ENCODE measurements around the gene ARL4D. TPM values are rescaled to one million over a fixed set of nuclear protein-coding genes. Genes with fewer than 3 reads are reported as not detected.
"Not testable (repeated sequence)": the region's sequence is repeated elsewhere in the genome, so short reads cannot be mapped to it uniquely, and the experiment has no call there.

The ARL4D gene
- total RNA-seq, 1 donor, result 1.5 TPM

DNA sequence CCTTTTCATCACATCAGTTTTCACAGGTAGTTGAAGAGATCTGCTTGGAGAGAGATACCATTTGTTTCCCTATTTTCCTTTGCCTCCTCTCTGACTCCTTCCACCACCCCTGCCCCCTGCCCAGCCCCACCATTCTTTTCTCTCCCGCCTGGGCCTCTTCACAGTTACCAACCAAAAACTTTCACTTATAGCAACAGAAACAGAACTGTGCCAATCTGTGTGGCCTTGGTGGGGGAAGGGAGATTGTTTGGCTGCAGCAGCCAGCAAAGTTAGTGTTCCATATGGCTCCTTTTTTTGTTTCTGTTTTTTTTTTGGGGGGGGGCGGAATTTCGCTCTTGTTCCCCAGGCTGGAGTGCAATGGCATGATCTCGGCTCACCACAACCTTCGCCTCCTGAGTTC lies 17.2 kb upstream of the ARL4D start:
- Histone ChIP-seq H3K9me3 (ENCODE audit: low read depth, low read length) (peaks cover 10% of the 10 kb centered on the region), H3K4me1 (ENCODE audit: insufficient read depth, low read length) (no peaks in the 10 kb centered on the region), H3K4me3 (ENCODE audit: low read length) (no peak overlapping the region), H3K27me3 (ENCODE audit: insufficient read depth, low read length) (no peaks in the 10 kb centered on the region)

GRCh38 chr17:43382776-43383175 lies 16.0 kb upstream of the ARL4D start:
- H3K4me1 ChIP-seq (ENCODE audit: insufficient read depth, low read length), result peaks cover 11% of the 10 kb centered on the region
- H3K4me3 ChIP-seq (ENCODE audit: low read length), result no peak overlapping the region
- H3K9me3 ChIP-seq (ENCODE audit: low read depth, low read length), result peaks cover 10% of the 10 kb centered on the region
- no peaks in the 10 kb centered on the region for H3K27me3 ChIP-seq (ENCODE audit: insufficient read depth, low read length)

DNA sequence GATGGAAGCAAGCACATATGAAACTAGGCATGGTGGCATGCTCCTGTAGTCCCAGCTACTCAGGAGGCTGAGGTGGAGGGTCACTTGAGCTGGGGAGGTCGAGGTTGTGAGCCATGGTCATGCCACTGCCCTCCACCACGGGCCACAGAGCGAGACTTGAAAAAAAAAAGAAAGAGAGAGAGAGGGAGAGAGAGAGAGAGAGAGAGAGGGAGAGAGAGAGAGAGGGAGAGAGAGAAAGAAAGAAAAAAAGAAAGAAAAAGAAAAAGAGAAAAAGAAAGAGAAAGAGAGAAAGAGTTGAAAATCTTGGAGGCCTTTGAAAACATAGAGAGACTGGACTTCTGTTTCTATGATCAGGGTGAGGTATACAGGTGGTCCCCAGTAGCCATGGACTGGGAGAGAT lies 15.4 kb upstream of the ARL4D start:
- Histone ChIP-seq H3K27me3 (ENCODE audit: insufficient read depth, low read length) (no peaks in the 10 kb centered on the region), H3K4me3 (ENCODE audit: low read length) (no peak overlapping the region), H3K9me3 (ENCODE audit: low read depth, low read length) (peaks cover 10% of the 10 kb centered on the region), H3K4me1 (ENCODE audit: insufficient read depth, low read length) (peaks cover 12% of the 10 kb centered on the region)

DNA sequence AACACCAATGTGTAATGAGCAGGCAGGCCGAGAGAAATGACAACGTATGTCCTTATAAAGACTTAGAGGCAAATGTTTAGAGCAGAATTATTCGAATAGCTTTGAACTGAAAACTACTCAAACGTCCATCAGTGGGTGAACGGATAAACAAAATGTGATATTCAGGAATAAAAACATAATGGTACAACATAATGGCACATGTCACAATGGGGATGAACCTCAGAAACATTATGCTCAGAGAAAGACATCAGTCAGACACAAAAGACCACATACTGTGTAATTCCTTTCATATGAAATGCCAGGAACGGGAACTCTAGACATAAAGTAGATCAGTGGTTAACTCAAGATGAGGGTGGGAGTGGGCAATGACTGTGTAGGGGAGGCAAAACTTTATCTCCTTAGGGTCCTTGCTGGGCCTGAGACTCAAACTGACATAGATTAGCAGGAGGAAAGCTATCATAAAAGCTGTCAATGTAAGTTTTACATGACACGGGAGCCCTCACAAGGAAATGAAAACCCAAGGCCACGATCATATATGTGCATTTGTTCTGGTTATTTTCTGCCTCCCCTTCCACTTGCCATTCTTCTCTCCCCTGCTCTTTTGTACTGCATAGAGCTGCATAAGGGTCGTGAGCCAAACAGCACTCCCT lies 14.8 kb upstream of the ARL4D start:
- Histone ChIP-seq H3K9me3 (ENCODE audit: low read depth, low read length) (peaks cover 10% of the 10 kb centered on the region), H3K4me3 (ENCODE audit: low read length) (no peak overlapping the region), H3K27me3 (ENCODE audit: insufficient read depth, low read length) (no peaks in the 10 kb centered on the region), H3K4me1 (ENCODE audit: insufficient read depth, low read length) (peaks cover 12% of the 10 kb centered on the region)

DNA sequence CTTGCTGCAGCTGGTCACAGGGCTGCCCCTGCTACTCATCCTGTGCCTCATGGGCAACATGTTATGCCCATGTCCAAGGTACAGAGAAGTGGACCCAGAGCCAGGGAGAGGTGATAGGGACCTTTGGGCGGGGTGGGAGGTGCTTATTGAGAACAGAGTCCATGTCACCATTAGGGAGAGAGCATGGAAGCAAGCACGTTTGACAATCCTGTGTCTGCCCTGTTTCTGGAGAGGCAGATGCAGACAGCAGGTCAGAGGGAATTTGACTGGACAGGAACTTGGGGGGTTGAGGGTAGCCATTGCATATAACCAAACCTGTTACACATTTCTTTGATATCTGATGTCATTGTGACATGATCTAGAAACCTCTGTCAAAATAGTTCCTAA lies 14.3 kb upstream of the ARL4D start:
- no peak overlapping the region for H3K4me3 ChIP-seq (ENCODE audit: low read length)
- no peaks in the 10 kb centered on the region for H3K27me3 ChIP-seq (ENCODE audit: insufficient read depth, low read length)
- peaks cover 14% of the 10 kb centered on the region for H3K4me1 ChIP-seq (ENCODE audit: insufficient read depth, low read length)
- peaks cover 10% of the 10 kb centered on the region for H3K9me3 ChIP-seq (ENCODE audit: low read depth, low read length)

GRCh38 chr17:43385046-43385831 lies 13.6 kb upstream of the ARL4D start:
- H3K27me3 ChIP-seq (ENCODE audit: insufficient read depth, low read length), result no peaks in the 10 kb centered on the region
- no peak overlapping the region for H3K4me3 ChIP-seq (ENCODE audit: low read length)
- H3K4me1 ChIP-seq (ENCODE audit: insufficient read depth, low read length), result peaks cover 20% of the 10 kb centered on the region
- H3K9me3 ChIP-seq (ENCODE audit: low read depth, low read length), result peaks cover 4% of the 10 kb centered on the region

- Histone ChIP-seq H3K9me3 (ENCODE audit: low read depth, low read length) (no peaks in the 10 kb centered on the region), H3K4me1 (ENCODE audit: insufficient read depth, low read length) (peaks cover 21% of the 10 kb centered on the region), H3K27me3 (ENCODE audit: insufficient read depth, low read length) (no peaks in the 10 kb centered on the region), H3K4me3 (ENCODE audit: low read length) (peak overlapping the region; percentile 68)
These were observed 10.3 kb upstream of the ARL4D start for GRCh38 chr17:43388359-43389045.

DNA sequence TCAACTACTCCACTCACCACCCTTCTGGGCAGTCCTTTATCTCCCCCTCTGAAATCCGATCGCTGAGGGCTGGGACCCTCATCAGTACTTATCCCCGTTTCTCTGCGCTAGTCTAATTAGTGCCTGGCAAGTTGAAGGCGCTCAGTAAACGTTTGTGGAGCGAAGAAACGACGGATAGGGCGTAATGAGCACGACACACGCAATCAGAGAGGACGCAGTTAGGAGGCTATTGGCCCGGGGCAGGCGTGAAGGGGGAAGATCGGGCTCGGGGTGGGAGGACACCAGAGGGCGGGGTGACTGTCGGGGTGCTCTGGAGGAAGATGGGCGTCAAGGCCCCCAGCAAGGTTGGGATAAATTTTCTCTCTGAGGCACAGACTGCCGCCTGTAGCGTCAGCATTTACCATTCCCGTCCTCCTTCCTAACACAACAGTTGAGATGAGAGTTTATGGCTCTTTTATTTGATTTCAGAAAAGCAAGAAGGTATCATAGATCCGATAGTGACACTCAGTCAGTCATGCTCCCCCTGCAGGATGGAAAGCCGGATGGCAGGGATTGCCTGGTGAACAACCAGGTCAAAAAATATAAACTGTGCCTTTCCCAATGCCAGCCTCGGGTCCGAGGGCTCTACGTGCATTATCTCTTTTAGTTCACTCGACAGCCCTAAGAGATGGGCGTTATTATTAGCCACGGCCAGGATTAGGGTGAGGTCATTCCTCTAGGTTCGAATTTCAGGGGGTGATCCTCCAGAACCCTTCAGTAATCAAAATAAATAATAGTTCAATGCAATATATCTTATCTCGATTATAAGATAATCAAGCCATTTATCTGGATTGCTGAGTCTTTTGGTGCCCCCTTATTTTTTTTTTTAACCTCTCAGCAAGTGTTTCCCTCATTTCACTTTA lies 9.5 kb upstream of the ARL4D start:
- H3K4me3 ChIP-seq (ENCODE audit: low read length), result peak overlapping the region; percentile 68
- H3K27me3 ChIP-seq (ENCODE audit: insufficient read depth, low read length), result no peaks in the 10 kb centered on the region
- H3K9me3 ChIP-seq (ENCODE audit: low read depth, low read length), result no peaks in the 10 kb centered on the region
- H3K4me1 ChIP-seq (ENCODE audit: insufficient read depth, low read length), result peaks cover 29% of the 10 kb centered on the region

- Histone ChIP-seq H3K27me3 (ENCODE audit: insufficient read depth, low read length) (no peaks in the 10 kb centered on the region), H3K4me1 (ENCODE audit: insufficient read depth, low read length) (peaks cover 49% of the 10 kb centered on the region), H3K4me3 (ENCODE audit: low read length) (no peak overlapping the region)
These were observed 6.4 kb upstream of the ARL4D start for GRCh38 chr17:43392397-43392796.

DNA sequence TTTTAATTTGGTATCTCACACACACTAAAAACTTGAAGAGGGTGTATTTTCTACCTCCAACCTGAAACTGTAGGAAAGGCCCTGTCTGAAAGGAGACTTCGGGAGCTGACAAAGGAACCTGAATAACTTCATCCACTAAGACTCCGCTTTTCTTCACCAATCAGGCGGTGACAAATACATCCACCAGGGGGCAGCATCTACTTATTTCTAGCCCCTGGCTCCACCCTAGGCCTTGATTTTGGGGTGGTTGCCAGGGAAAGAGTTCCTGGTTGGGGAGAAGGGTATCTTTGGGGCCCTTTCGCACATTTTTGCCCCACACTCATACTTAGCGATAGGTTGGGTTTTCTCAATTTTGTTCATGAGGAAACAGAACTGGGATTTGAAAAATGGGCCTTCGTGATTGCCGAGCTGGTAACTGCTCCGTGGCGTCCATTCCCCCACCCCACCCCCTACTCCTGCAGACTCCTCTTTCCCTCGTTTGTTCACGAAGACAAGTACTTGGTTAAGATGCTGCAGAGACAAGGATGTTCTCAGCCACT lies 4.8 kb upstream of the ARL4D start:
- H3K9me3 ChIP-seq (ENCODE audit: low read depth, low read length), result no peaks in the 10 kb centered on the region
- H3K4me1 ChIP-seq (ENCODE audit: insufficient read depth, low read length), result peaks cover 52% of the 10 kb centered on the region
- H3K4me3 ChIP-seq (ENCODE audit: low read length), result no peak overlapping the region
- no peaks in the 10 kb centered on the region for H3K27me3 ChIP-seq (ENCODE audit: insufficient read depth, low read length)

More at GRCh38 chr17:43392397-43392796, 6.4 kb upstream of the ARL4D start:
- no peaks in the 10 kb centered on the region for H3K9me3 ChIP-seq (ENCODE audit: low read depth, low read length)

DNA sequence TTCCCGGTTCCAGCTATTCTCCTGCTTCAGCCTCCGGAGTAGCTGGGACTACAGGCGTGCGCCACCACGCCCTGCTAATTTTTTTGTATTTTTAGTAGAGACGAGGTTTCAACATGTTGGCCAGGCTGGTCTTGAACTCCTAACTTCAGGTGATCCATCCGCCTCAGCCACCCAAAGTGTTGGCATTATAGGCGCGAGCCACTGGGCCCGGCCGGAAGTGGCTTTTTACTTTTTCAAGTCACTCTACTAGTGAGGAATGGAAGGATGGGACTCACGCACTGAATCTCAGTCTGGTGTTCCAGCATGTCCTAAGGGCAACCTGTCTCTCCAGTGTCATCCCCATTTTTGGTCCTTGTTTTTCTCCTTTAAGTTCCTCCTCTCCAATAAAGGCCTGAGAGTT lies 4.1 kb upstream of the ARL4D start:
- not testable (repeated sequence) for H3K9me3 ChIP-seq (ENCODE audit: low read depth, low read length); H3K27me3 ChIP-seq (ENCODE audit: insufficient read depth, low read length); H3K4me3 ChIP-seq (ENCODE audit: low read length)
- H3K4me1 ChIP-seq (ENCODE audit: insufficient read depth, low read length), result peaks cover 54% of the 10 kb centered on the region

DNA sequence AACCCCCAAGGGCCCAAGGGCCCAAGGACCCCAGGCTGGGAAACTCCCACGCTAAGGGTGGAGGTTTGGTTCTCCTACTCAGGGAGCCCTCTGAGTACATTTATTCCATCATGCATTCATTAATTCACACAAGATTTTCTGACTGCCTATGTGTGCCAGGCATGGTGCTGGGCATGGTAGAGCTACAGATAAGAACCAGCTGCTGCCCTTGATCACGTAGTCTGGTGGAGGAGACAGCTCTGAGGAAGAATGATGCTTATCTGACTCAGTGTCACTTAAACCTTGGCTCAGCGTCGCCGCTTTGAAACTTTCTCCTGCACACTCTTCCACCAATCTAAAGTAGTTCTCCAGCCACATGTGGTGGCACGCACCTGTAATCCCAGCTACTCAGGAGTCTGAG lies 3.6 kb upstream of the ARL4D start:
- Histone ChIP-seq H3K4me3 (ENCODE audit: low read length) (no peak overlapping the region), H3K4me1 (ENCODE audit: insufficient read depth, low read length) (peaks cover 50% of the 10 kb centered on the region), H3K27me3 (ENCODE audit: insufficient read depth, low read length) (no peaks in the 10 kb centered on the region)

DNA sequence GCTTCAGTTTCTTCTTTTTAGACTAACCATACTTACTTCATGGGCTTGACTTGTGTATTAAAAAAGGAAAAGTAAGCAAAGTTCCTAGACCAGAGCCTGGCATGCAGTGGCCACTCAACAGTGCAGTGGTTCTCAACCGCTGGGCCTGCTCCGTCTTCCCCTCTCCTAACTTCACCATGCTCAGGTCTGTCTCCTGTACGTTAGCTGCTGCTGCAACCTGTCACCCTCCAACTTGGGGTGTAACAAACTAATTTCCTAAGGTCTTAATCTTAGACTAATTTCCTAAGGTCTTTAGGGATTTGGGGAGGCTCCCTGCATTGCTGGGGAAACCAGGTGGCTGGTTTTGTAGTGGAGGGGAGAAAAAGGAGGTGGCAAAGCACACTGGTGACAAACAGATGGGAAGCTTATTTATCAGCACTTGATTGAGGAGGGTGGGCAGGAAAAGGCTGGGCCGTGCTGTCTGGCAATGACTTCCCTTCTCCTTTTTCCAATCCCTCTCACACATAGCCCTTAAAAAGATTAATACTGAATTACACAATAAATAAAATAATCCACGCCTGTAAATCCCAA lies 2.2 kb upstream of the ARL4D start:
- H3K4me1 ChIP-seq (ENCODE audit: insufficient read depth, low read length), result peaks cover 59% of the 10 kb centered on the region

More for the DNA sequence above, 3.6 kb upstream of the ARL4D start:
- no peaks in the 10 kb centered on the region for H3K9me3 ChIP-seq (ENCODE audit: low read depth, low read length)

DNA sequence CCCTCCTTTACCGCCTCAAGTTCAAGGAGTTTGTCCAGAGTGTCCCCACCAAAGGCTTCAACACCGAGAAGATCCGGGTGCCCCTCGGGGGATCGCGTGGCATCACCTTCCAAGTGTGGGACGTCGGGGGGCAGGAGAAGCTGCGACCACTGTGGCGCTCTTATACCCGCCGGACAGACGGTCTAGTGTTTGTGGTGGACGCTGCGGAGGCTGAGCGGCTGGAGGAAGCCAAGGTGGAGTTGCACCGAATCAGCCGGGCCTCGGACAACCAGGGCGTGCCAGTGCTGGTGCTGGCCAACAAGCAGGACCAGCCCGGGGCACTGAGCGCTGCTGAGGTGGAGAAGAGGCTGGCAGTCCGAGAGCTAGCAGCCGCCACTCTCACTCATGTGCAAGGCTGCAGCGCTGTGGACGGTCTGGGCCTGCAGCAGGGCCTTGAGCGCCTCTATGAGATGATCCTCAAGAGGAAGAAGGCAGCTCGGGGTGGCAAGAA lies 1.1 kb downstream of the ARL4D start:
- Histone ChIP-seq H3K9me3 (ENCODE audit: low read depth, low read length) (no peaks in the 10 kb centered on the region), H3K4me1 (ENCODE audit: insufficient read depth, low read length) (peaks cover 47% of the 10 kb centered on the region), H3K4me3 (ENCODE audit: low read length) (no peak overlapping the region), H3K27me3 (ENCODE audit: insufficient read depth, low read length) (no peaks in the 10 kb centered on the region)

More for the DNA sequence above, 2.2 kb upstream of the ARL4D start:
- Histone ChIP-seq H3K27me3 (ENCODE audit: insufficient read depth, low read length) (no peaks in the 10 kb centered on the region), H3K4me3 (ENCODE audit: low read length) (no peak overlapping the region), H3K9me3 (ENCODE audit: low read depth, low read length) (no peaks in the 10 kb centered on the region)
